GM18951 (cell line): ENCODE measurements around the gene NR2F1-AS1.

Source experiments
- POLR2A ChIP-seq: IDR thresholded peaks from 4 replicates; pipeline ENCODE4 v1.6.1; 2011; ENCODE audit warnings: mild to moderate bottlenecking; ENCODE audit not compliant: insufficient read length, insufficient read depth; ENCODE audit errors: extremely low read depth
- in situ Hi-C: fragments of 300-500 bp; cut with MboI; formaldehyde crosslinking; loops from one replicate; pipeline ENCODE4 v1.12.0; 2022; ENCODE audit warnings: low sequenced_read_pairs, mixed read lengths, inconsistent platforms; ENCODE audit not compliant: unreplicated experiment

The NR2F1-AS1 gene

DNA sequence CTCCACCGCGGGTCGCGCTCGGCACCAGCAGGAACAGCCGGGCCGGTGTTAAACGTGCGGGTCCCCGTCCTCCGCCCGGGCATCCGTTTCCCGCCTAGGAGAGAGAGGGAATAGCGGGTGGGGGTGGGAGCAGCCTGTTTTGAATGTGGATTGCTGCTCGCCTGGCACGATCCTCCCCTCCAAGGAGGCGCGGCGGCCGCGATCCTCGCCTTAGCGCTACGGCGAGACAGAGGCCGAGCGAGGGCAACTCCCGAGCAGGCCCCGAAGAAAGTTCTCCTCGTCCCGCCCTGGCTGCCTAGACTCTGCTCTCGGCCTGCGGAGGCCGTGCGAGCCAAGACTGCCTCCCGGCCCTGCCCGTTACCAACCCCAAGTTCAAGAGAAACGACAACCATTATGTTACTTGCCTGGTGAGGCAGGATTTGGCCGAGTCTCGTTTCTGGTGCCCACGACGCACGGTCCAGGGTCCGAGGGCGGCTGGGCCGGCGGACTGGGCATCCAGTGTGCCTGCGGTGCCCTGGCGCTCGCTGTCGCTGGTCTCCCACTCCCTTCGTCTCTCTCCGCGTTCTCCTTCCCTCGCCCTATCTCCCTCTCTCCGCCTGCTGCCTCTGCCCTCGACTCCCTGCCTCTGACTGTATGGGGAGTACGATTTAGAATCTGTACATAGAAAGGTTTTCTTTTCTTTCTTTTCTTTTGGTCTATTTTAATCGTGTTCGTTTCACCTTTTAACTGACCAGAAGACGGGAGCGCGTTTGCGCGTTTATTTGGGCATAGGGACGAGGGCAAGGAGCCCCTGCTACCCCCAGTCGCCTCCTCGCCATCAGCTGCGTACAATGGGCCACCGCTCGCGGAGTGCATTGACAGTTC lies 724 bp downstream of the NR2F1-AS1 start:
- in situ Hi-C loops: loop anchor here (10.0 kb wide), 2 partner anchors 215 to 335 kb away; no protein-coding TSS in a partner anchor
- no peak for TF ChIP-seq POLR2A

DNA sequence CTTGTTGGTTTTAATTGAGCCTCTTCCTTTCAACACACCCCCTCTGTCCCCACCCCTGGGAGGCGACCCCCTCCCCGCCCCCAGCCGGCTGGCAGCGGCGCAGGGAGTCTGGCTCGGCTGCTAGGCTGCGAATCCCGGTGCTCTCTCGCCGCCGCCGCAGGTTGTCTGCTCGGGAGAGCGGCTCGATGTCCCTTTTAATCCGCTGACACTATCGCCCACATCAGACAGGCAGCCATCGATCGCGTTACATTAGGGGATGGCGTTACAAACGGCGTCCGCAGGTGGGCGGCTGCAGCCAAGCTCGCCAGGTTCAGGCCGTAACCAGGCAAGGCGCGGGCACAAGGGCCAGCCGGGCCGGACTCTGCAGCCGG lies 1.3 kb downstream of the NR2F1-AS1 start:
- no peak for TF ChIP-seq POLR2A
- in situ Hi-C loops: loop anchor here (10.0 kb wide), 2 partner anchors 215 to 335 kb away; no protein-coding TSS in a partner anchor

DNA sequence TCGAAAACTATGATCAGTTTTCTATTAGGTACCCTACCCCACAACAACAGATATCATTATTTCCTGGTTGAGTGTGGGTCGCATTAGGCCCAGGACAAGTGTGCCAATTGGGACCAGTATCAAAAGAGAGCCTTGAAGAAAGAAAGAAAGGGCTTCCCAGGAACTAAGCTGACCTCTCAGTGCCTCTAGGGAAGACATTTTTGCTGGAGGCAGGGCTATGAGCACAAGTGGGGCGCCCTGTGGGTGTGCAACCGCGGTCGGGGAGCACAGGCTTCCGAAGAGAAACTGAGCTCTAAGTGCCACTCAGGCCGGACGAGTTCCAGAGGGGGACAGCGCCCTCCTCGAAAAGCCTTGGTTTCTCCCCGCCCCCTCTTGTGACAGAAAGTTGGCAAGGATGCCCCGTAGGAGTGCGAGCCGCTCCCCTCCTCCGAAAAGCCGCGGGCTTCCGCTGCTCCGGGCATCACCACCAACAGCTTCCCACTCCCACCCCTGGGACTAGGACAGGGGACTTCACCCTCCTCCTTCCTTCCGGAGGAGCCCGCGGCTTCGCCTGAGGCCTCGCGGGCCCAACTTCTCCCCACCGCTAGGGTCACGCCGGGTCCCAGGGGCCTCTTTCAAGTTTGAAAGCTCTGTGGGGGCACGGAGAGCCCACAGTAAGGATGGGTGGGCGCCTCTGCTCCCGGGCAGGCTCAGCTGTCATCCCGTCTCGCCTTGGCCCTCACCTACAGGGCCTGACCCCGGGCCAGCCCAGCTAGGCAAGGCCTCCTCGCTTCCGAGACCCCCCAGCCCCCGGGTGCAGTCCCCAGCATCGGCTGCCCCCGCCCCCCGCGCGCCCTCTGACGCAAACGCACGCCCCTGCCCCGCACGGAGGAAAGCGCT lies 2.0 kb downstream of the NR2F1-AS1 start:
- TF ChIP-seq POLR2A: no peak
- in situ Hi-C loops: no loop called here

- no peak for TF ChIP-seq POLR2A
- in situ Hi-C loops: no loop called here
Measured at GRCh38 chr5:93577854-93578812, 2.9 kb downstream of the NR2F1-AS1 start.

DNA sequence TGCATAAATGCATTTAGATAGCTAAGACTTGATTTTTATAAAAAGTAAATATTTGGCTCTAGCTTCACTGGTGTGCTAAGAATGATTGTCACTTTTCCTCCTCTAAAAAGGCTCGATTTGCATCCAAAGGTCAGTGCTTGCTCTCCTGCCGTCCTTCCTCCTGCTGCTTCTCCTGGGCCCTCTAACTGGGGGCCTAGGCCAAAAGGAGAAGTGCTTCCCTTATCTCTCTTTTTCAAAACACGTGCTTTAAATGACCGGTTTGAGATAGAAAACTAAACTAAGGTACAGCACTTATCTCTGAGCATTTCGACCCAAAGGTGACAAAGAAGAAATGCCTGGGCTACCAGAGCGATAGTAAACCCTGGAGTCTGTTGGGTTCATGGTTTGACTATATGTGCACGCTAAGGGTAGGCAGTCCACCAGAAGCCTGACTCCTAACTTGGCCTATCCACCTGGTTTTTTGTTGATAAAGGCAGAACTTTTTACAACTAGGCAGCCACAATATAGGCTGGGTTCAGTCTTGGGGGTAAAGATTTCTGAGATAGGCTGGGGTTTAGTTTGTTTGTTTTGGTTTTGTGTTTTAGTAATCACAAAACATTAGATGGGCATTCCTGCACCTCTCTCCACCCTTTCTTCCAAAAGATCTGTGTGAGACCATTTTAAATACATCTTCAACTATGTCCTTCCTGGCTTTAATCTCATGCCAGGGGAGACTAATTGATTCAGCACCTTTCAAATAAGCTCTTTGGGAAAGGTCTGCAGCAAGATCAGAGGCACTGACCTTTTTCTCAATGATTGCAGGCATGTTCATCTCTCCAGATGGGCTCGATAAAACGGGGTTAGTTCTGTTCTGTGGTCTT lies 3.8 kb downstream of the NR2F1-AS1 start:
- in situ Hi-C loops: no loop called here
- TF ChIP-seq POLR2A: no peak

DNA sequence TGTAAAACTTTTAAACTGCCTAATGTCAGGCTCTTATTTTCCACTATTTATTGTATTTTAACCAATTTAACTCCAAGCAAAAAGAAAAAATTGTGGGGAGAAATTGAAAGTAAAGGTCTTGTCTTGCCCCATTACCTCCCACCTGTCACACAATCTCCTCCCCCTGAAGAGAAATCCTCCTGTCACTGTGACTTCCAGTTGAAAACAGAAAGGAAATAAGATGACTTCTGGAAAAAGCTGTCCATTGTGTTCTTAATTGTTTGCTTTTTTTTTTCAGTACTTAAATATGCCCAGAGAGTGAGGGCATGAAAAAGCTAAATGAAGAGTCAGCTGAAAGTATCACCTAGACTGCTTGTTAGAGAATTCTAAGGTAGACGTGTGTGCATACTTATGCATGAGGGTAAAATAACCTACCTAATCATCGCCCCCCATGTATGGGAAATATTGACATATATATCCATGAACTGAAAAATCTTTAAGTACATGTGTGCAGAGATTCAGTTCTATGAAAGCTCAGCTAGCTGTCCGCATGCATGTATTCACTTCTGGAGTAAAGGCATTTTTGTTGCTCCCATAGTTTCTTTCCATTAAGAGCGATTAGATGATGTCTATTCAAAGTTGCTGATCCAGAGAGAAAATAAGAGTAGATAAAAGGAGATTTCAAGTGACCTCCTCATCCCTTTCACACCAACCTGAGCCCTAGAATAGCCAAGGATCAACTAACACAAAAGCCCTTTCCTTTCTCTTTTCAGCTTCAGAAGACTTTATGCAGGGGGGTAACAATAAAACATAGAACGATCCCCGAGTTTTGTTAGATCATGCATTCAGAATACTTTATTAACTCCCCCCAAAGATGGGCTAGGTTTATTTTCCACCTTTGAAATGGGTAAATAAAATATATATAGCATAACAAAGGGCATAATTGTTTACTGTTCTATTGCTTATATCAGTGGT lies 5.3 kb downstream of the NR2F1-AS1 start:
- no peak for TF ChIP-seq POLR2A
- in situ Hi-C loops: no loop called here

DNA sequence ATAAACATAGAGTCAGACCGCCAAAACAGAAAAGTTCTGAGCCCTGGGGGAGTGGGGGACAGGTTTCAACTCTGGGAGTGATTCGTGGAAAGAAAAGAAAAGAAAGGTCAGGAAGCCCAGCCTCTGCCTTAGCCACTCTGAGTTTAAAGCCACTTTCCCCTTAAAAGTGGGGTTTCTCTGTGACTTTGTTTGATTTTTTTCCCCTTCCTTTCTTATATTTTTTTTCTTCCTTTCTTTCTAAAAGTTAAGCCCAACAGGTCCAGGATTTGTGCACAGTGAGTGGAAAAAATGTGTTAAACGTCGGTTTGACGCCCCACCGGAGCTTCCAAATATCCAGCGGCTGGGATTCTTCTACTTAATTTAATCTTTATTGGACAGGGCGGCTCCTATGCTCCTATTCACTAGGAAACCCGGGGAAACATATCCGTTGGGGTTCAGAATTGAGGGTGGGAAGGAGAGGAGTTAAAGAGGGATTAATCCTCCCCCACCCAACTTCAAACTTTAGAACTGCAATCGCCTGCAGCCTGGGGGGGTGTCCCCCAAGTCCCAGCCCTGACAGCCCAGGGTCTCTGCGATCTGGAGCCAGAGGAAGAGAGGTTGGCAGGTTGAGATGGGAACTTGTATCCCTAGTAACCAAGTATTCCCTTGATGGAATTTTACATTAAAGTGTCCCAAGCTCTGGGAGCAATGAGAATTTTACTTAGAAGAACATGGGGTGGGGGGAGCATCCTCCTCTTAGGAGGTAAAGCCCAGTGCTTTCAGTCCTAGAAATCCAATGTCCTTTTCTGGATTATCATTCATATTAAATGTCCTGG lies 6.3 kb downstream of the NR2F1-AS1 start:
- no peak for TF ChIP-seq POLR2A
- in situ Hi-C loops: no loop called here

- no peak for TF ChIP-seq POLR2A
- in situ Hi-C loops: no loop called here
Measured at GRCh38 chr5:93573354-93574351, 7.4 kb downstream of the NR2F1-AS1 start.
